GM18907 (cell line): ENCODE results near the gene FAM216B.

Experiments
- ATAC-seq: cut with Tn5 transposase; IDR thresholded peaks from one replicate; pipeline ENCODE4 v1.9.1; 2021; ENCODE audit warnings: mild to moderate bottlenecking, moderate library complexity; ENCODE audit not compliant: unreplicated experiment

FAM216B gene

GRCh38 chr13:42821437-42821836 lies 40.1 kb downstream of the FAM216B start:
- ATAC-seq: no peak

- no peak for ATAC-seq
Measured at GRCh38 chr13:42832341-42833096, 51.1 kb downstream of the FAM216B start.

GRCh38 chr13:42834946-42835345 lies 53.6 kb downstream of the FAM216B start:
- ATAC-seq: no peak

GRCh38 chr13:42836930-42837690 lies 55.7 kb downstream of the FAM216B start:
- no peak for ATAC-seq
